ENCODE data around the gene MAPKAP1.

- TF ChIP-seq CTCF (IDR thresholded peaks at IDR 0.05) (no peak), ZFX (IDR thresholded peaks at IDR 0.05; ENCODE audit: borderline replicate concordance) (no peak)
Measured at GRCh38 chr9:125660557-125660956, 46.5 kb downstream of the MAPKAP1 start.

All from 22Rv1 (cell line).